Measurements from ENCODE around the gene ARSA.
"Not testable (repeated sequence)": the region's sequence is repeated elsewhere in the genome, so short reads cannot be mapped to it uniquely, and the experiment has no call there.

Gene ARSA

GRCh38 chr22:50653256-50653655, 25.3 kb upstream of the ARSA start:
- no peak for DNase-seq

DNA sequence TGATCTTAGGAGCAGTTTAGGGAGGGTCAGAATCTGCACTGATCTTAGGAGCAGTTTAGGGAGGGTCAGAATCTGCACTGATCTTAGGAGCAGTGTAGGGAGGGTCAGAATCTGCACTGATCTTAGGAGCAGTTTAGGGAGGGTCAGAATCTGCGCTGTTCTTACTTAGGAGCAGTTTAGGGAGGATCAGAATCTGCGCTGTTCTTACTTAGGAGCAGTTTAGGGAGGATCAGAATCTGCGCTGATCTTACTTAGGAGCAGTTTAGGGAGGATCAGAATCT, 15.8 kb upstream of the ARSA start:
- DNase-seq, result not testable (repeated sequence)

DNA sequence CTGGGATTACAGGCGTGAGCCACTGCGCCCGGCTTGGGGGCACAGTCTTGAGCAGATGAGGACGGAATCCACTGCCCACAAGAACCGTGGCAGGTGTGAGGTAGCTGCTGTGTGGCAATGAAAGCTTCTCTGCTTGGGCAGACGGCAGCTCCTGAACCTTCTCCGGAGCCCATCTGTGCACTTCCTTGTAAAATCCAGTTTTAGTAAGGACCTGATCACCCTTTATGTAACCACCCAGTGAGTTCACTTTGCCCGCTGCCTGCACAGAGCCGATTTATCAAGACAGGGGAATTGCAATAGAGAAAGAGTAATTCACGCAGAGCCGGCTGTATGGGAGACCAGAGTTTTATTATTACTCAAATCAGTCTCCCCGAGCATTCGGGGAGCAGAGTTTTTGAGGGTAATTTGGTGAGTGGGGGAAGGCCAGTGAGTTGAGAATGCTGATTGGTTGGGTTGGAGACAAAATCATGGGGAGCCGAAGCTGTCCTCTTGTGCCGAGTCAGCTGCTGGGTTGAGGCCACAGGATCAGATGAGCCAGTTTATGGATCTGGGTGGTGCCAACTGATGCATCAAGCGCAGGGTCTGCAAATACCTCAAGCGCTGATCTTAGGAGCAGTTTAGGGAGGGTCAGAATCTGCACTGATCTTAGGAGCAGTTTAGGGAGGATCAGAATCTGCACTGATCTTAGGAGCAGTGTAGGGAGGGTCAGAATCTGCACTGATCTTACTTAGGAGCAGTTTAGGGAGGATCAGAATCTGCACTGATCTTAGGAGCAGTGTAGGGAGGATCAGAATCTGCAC, 15.3 kb upstream of the ARSA start:
- not testable (repeated sequence) for DNase-seq

GRCh38 chr22:50641696-50642607, 14.0 kb upstream of the ARSA start:
- no peak for DNase-seq

DNA sequence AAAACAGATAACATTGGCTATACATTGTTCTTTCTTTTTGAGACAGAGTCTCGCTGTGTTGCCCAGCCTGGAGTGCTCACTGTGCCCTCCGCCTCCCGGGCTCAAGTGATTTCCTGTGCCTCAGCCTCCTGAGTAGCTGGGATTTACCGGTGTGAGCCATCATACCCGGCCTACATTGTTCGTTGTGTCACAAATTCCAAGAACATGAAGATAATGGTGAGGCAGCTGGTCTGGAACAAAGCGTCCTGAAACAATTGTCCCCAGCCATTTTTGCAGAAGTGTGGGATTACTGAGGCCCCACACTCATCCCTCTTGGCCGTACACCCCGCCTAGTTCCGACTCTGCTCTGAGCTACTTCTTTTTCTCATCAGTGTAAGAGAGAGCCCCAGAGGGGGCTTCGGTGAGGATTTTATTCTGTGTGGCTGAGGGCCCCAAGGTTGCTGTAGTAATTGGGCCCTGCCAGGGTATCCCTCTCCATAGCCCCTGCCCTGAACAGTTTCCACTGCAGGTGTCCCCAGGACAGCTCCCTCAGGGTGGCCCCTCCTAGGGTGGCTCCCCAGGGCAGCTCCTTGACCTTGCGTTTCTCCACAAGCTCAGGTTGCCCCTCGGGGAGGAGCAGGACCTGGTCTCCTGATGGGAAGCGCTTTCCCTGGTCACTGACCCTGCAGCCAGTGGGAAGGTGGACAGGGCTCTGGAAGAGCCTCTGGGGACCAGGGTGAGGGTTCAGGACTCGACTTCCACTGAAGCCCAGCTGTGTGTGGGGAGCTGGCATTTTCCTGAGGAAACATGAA, 13.1 kb upstream of the ARSA start:
- DNase-seq, result no peak

GRCh38 chr22:50640296-50640695, 12.3 kb upstream of the ARSA start:
- DNase-seq, result not testable (repeated sequence)

GRCh38 chr22:50635591-50635990, 7.6 kb upstream of the ARSA start:
- no peak for DNase-seq

DNA sequence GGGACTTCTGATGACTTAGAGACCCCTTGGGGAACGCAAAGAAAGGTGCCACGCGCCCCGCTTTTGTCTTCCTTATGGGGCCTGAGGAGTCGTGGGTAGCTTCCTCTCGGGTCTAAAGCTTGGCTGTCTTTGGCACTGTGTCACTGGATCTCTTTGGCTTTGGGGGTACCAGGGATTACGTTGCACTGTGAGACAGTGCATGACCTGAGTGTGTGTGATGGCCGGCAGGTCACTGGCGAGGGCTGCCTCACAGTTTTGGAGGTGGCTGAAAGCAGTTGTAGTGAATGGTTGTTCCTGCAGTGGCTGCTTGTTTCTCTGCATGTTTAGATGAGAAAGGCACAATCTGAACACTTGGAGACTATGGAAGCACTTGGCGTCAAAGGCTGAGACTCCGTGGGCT, 5.8 kb upstream of the ARSA start:
- no peak for DNase-seq

- DNase-seq, result no peak
Measured at GRCh38 chr22:50633086-50633485, 5.1 kb upstream of the ARSA start.

DNA sequence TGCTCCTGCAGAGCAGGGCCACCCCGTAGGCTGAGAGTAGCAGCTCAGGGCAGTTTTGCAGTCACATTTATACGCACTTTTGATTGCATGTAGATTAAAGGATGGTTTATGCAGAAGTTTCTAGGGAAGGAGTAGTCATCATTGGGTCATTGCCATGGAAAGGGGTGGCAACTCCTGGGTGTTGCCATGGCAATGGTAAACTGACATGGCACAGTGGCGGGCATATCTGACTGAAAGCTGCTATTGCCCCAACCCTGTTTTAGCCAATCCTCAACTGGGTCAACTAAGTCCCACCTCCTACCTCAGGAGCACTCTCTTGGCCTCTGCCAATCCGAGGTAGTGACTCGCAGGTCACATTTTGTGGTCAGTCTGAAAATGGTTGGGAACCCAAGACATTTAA, 2.4 kb upstream of the ARSA start:
- DNase-seq, result no peak

DNA sequence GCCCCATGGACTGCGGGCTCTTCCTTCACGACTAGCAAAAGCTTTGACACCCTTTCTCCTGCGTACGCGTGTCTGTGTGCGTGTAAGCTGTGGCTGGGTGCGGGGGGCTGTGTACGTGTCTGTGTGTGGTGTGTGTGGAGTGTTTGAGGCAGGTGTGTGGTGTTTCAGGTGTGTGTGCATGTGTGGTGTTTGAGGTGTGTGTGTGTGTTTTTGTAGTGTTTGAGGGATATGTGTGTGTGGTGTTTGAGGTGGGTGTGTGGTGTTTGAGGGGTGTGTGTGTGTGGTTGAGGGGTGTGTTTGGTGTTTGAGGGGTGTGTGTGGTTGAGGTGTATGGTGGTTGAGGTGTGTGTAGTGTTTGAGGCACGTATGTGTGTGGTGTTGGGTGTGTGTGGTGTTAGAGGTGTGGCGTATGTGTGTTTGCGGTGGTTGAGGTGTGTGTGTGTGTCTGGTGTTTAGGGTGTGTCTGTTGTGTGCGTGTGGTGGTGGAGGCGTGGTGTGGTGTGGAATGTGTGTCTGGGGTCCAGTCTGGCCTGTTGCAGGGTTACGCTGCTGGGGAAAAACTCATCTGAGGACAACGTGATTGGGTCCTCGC, 687 bp upstream of the ARSA start:
- DNase-seq, result no peak

DNA sequence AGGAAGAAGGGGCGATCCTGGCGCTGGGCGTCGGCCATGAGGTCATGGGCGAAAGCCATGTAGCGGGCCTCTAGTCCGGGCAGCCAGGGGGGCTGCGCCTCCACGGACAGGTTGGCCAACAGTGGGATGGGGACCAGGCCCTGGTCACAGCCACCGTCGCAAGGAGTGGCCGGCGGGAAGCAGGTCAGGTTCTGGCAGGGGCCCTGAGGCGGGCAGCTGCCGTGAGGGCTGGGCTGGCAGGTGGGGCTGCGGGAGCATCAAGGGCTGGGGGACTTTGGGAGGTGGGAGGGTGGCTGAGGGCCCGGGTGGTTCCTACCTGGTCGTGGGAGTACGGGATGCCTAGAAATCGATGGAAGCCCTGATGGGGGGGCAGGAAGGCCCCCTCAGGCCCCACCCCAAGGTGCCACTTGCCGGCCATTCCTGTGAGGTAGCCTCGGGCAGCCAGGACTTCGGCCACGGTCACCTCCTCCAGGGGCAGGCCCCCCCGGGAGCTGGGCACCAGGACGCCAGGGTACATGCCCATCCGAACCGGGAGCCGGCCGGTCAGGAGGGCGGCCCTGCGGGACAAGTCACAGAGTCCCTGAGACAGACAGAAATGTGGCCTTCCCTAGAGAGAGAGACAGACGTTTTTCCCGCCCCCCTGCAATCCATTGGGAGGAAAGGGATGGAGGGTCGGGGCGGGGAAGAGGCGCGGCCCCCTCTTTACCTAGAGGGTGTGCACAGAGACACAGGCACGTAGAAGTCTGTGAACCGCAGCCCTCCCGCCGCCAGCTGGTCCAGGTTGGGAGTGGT, 906 bp downstream of the ARSA start:
- DNase-seq, result no peak

DNA sequence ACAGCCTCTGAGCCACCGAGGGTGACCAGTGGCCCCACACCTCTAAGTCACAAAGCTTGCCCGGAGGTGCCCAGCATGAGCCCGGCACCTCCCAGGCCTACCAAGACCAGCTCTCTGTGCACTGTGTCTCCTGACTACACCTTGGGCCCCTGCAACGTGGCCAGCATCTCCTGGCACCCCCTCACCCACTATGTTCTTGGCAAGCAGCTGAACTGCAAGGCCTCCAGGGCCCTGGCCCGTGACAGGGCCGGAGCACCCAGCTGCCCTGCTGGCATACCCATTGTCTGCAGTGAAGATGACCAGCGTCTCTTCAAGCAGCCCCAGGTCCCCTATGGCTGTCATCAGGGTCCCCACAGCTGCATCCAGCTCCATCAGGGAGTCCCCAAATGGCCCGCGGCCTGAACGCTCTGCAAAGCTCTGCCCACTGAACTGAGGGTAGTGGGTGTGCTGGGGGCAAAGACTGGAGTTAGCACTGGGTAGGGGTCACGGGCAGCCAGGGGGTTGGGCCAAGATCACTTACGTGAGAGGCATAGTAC, 1.6 kb downstream of the ARSA start:
- DNase-seq, result no peak

GRCh38 chr22:50625568-50626313, 2.2 kb downstream of the ARSA start:
- no peak for DNase-seq

DNA sequence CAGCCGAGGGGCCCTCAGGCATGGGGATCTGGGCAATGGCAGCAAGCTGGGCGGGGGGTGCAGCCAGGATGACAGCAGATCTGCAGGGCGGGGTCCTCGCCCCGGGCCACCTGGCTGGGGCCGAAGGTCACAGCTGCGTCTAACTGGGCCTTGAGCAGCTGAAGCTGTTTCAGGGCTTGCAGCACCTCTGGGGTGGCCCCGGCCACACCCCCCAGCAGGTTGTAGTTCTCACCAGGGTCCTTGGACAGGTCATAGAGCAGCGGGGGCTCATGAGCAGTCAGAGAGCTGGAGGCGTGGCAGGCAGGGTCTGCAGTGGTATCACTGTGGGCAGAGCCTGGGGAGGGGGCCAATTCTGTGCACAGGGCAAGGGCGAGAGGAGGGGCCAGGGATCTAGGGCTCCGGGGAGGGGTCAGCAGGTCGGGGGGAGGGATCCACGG, 2.8 kb downstream of the ARSA start:
- DNase-seq, result no peak

DNA sequence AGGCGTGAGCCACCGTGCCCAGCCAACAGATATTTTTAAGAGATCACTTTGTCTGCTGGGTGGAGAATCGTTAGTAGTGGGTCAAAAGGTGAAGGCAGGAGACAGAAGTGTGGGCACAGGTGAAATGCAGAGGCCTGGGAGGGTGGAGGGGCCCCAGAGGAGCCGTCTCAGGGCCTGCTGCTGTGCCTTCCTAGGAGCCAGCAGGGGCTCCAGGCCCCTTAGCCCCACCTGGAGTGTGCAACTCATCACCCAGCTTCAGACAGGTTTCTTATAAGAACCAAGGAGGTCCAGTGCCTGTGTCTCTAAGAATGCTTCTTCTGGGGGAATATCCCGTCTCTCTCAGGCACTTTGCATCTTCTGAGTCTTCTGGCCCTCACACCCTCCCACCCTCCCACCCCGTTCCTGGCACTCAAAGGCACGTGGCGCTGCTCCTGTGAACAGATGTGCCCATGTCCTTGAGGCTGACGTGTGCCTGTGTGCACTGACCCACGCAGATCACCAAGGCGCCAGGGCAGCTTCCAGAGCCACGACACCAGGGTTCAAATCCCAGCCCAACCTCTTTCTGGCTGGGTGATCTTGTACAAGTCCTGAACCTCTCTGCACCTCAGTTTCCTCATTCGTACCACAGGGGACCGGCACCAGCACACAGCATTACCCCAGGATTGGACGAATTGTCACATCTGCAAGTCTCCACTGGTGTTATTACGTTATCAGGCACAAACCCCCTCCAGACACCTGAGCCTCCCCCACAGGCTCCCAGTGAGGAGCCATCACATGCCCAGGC, 3.4 kb downstream of the ARSA start:
- no peak for DNase-seq

- no peak for DNase-seq
Measured at GRCh38 chr22:50622723-50623327, 5.1 kb downstream of the ARSA start.

DNA sequence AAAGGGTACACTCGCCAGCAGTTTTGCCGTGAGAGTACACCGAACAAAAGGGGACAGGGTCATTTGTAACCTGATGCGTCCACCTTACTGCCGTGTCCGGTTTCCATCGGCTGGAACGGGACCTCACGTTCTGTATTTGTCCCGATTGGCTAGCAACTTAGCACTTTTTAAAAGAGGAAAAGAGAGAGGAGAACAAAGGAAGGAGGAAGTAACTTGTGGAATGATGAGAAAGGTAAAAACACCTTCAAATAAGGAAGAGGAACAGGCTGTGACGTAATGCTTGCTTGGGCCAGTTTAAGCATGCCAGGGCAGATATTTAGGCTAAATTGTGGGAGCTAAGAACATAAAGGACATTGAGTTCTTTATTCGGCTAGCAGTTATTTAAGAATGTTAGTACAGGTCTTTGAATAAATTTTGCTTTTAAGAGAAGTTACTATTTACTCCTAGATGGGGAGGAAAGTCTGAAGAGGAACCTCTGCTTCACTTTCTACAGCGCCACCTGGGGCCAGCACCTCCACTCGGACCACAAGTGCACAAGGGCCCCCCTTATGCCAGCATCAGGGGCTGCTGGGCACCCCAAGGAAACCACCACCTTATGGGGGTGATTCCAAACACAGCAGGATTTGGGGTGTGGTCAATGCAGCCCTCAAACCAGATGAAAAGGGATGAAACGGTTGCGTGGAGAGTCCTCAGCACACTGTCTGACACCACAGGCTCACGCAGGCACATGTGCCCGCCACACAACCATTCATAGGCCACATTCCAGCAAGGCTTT, 5.8 kb downstream of the ARSA start:
- DNase-seq, result no peak

DNA sequence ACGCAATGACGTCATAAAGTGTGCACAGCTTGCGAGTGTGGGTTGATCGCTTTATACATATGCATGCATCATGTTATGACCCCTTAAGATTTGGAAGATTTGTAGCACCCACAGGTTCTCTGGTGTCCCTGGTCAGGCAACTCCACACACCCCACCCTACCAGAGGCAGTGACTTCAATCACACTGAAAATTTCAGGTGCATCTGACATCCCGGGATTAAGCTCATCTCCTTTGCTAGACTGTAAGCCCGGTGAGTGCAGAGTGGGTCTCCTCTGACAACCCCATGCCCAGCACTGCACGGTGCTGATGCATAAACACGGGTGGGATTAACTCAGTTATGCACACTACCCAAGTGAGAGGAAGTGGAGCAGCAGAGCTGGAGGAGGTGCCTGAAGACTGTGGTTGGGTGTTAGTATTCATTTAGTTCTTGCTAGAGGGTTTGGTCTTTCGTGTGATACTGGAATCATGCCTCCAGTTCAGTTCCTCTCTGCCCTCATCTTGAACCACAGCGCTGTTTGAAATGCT, 6.5 kb downstream of the ARSA start:
- peak; percentile 28 for DNase-seq

Measured in SIG-M5 (cell line).